8988T (cell line): ENCODE measurements around the gene PLEKHG7.

Experiments used
- DNase-seq: peaks from one replicate; pipeline ENCODE4 v3.0.0; 2011

PLEKHG7 gene

DNA sequence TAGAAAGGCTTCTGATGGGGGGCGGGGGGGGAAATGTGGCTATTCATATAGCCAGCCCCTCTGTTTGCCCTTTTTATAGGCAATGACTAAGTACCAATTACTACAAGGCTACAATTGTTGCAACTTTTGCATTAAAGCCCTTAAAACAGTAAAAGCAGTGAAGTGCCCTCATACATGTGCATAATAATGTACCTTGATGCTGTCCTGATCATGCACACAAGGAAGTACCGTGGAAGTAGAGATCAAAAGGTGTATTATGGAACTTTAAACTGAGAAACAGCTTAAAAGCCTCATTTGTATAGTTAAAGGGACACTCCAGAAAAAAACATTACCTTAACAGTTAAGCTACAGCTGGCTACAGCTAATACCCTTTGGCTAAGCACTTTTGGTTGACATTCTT lies 111.8 kb downstream of the PLEKHG7 start:
- no peak for DNase-seq

DNA sequence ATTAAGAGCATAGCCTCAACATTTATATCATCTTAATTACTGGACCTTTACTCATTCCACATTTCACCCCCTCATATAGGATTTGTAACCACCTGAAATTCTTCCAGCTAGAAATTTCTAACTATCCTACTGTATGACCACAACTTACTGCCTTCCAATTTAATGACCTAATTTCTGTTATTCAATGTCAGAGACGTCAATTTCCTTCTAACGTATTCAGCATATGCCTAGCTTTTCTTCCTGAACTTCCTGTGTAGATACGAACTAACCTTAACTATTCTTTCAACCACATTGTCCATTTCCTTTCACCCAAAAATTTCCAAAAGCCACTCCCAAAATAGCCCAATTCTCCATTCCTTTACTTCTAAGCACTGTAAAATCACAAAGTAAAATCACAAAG lies 118.4 kb downstream of the PLEKHG7 start:
- no peak for DNase-seq
